Neural cell (in vitro differentiated cells): ENCODE data around the gene ADRB1. TPM values are rescaled to one million over a fixed set of nuclear protein-coding genes. Genes with fewer than 3 reads are reported as not detected.

Experiments
- H2AFZ ChIP-seq: fragments of 200-600, 300-800 bp; sonication (generic), shearing (Covaris generic); 2 replicates; pipeline ENCODE4 v1.6.0; 2014; ENCODE audit warnings: low read depth, mild to moderate bottlenecking, antibody characterized with exemption, low read length, moderate library complexity
- H3F3A ChIP-seq: fragments of 200-600 bp; shearing (Covaris generic); 2 replicates; pipeline ENCODE4 v1.6.1; 2016; ENCODE audit warnings: mild to moderate bottlenecking, moderate library complexity, mixed read lengths, antibody characterized with exemption, low read length; ENCODE audit not compliant: insufficient read depth, poor library complexity, severe bottlenecking
- H3K27ac ChIP-seq: fragments of 200-600, 300-800 bp; sonication (generic), shearing (Covaris generic); 2 replicates; pipeline ENCODE4 v1.5.1; 2014; ENCODE audit warnings: mild to moderate bottlenecking, low read length, moderate library complexity
- H3K27me3 ChIP-seq: fragments of 300-800, 200-600 bp; sonication (generic), shearing (Covaris generic); 2 replicates; pipeline ENCODE4 v1.6.0; 2014; ENCODE audit warnings: mild to moderate bottlenecking, low read depth, low read length, moderate library complexity; ENCODE audit not compliant: insufficient read depth
- H3K36me3 ChIP-seq: fragments of 300-800, 200-600 bp; sonication (generic), shearing (Covaris generic); 2 replicates; pipeline ENCODE4 v1.5.1; 2014; ENCODE audit warnings: mild to moderate bottlenecking, antibody characterized with exemption, low read length, moderate library complexity; ENCODE audit not compliant: insufficient read depth
- H3K4me2 ChIP-seq: fragments of 300-800, 200-600 bp; sonication (generic), shearing (Covaris generic); 2 replicates; pipeline ENCODE4 v1.6.0; 2014; ENCODE audit warnings: mild to moderate bottlenecking, low read length
- H3K4me3 ChIP-seq: fragments of 300-800, 200-600 bp; sonication (generic), shearing (Covaris generic); 2 replicates; pipeline ENCODE4 v1.5.1; 2014; ENCODE audit warnings: mild to moderate bottlenecking, low read length, moderate library complexity
- H3K79me2 ChIP-seq: fragments of 200-600 bp; shearing (Covaris generic); replicated peaks from 2 replicates; pipeline ENCODE4 v1.6.0; 2014; ENCODE audit warnings: mild to moderate bottlenecking, low read length, moderate library complexity; ENCODE audit not compliant: insufficient read depth
- H3K9ac ChIP-seq: fragments of 300-800, 200-600 bp; sonication (generic), shearing (Covaris generic); 2 replicates; pipeline ENCODE4 v1.6.1; 2016; ENCODE audit warnings: mild to moderate bottlenecking, low read length, mixed read lengths
- H3K9me2 ChIP-seq: fragments of 200-600 bp; shearing (Covaris generic); 2 replicates; pipeline ENCODE4 v1.6.1; 2016; ENCODE audit warnings: mild to moderate bottlenecking, low read length, mixed read lengths; ENCODE audit not compliant: insufficient read depth
- H3K9me3 ChIP-seq: fragments of 200-600, 300-800 bp; sonication (generic), shearing (Covaris generic); 2 replicates; pipeline ENCODE4 v1.6.1; 2016; ENCODE audit warnings: mild to moderate bottlenecking, mixed run types, low read length, moderate library complexity, mixed read lengths
- H4K20me1 ChIP-seq: fragments of 200-600 bp; shearing (Covaris generic); 2 replicates; pipeline ENCODE4 v1.6.1; 2016; ENCODE audit warnings: mild to moderate bottlenecking, mixed run types; ENCODE audit not compliant: insufficient read depth
- CTCF ChIP-seq: fragments of 450-650 bp; IDR thresholded peaks from 2 replicates; pipeline ENCODE4 v1.5.1; 2014; ENCODE audit warnings: antibody characterized with exemption, mild to moderate bottlenecking, moderate library complexity; ENCODE audit not compliant: poor library complexity, severe bottlenecking
- EP300 ChIP-seq: fragments of 450-650 bp; conservative IDR thresholded peaks from 2 replicates; pipeline ENCODE4 v1.6.1; 2014; ENCODE audit warnings: antibody characterized with exemption, mild to moderate bottlenecking, moderate library complexity; ENCODE audit not compliant: poor library complexity, severe bottlenecking
- EZH2 ChIP-seq: fragments of 200-600, 300-800 bp; shearing (Covaris generic), sonication (generic); IDR thresholded peaks from 2 replicates; pipeline ENCODE4 v1.6.1; 2014; ENCODE audit warnings: antibody characterized with exemption, low read length, borderline replicate concordance, mild to moderate bottlenecking; ENCODE audit not compliant: insufficient read depth, poor library complexity, severe bottlenecking
- MXI1 ChIP-seq: fragments of 450-650 bp; conservative IDR thresholded peaks from 2 replicates; pipeline ENCODE4 v1.6.1; 2014; ENCODE audit warnings: antibody characterized with exemption, mild to moderate bottlenecking; ENCODE audit not compliant: poor library complexity, severe bottlenecking
- POLR2AphosphoS5 ChIP-seq: IDR thresholded peaks from 2 replicates; pipeline ENCODE4 v1.6.1; 2012
- RAD21 ChIP-seq: fragments of 450-650 bp; conservative IDR thresholded peaks from 2 replicates; pipeline ENCODE4 v1.6.1; 2014; ENCODE audit warnings: antibody characterized with exemption, mild to moderate bottlenecking, moderate library complexity
- SMC3 ChIP-seq: fragments of 450-650 bp; conservative IDR thresholded peaks from 2 replicates; pipeline ENCODE4 v1.6.1; 2014; ENCODE audit warnings: antibody characterized with exemption, mild to moderate bottlenecking, moderate library complexity; ENCODE audit not compliant: poor library complexity
- TAF1 ChIP-seq: IDR thresholded peaks from 2 replicates; pipeline ENCODE4 v1.6.1; 2012; ENCODE audit warnings: low read depth
- polyA plus RNA-seq: library from polyadenylated mRNA; depleted of rRNA; stranded (reverse); fragments of >200 nt; gene quantifications from 2 replicates; pipeline ENCODE4 v1.2.3, GENCODE V29; 2014
- TF ChIP-seq, protein P1 (sequence below): IDR thresholded peaks from 2 replicates; pipeline ENCODE4 v1.6.1; 2012; ENCODE audit warnings: borderline replicate concordance

Gene ADRB1
- polyA plus RNA-seq, 1 donor from 2014 or later: not detected

GRCh38 chr10:114045136-114046086, 1.7 kb downstream of the ADRB1 start:
- no peak overlapping the region for H3K9ac ChIP-seq
- no peaks in the 10 kb centered on the region for H3K79me2 ChIP-seq
- no peaks in the 10 kb centered on the region for H3K9me3 ChIP-seq
- H3F3A ChIP-seq: no peaks in the 10 kb centered on the region
- no peak overlapping the region for H3K4me3 ChIP-seq
- H2AFZ ChIP-seq: no peak overlapping the region
- no peak overlapping the region for H3K27ac ChIP-seq
- H3K4me2 ChIP-seq: no peak overlapping the region
- no peaks in the 10 kb centered on the region for H3K9me2 ChIP-seq
- H4K20me1 ChIP-seq: no peaks in the 10 kb centered on the region
- TF ChIP-seq EZH2: no peak
- TF ChIP-seq, protein P1, sequence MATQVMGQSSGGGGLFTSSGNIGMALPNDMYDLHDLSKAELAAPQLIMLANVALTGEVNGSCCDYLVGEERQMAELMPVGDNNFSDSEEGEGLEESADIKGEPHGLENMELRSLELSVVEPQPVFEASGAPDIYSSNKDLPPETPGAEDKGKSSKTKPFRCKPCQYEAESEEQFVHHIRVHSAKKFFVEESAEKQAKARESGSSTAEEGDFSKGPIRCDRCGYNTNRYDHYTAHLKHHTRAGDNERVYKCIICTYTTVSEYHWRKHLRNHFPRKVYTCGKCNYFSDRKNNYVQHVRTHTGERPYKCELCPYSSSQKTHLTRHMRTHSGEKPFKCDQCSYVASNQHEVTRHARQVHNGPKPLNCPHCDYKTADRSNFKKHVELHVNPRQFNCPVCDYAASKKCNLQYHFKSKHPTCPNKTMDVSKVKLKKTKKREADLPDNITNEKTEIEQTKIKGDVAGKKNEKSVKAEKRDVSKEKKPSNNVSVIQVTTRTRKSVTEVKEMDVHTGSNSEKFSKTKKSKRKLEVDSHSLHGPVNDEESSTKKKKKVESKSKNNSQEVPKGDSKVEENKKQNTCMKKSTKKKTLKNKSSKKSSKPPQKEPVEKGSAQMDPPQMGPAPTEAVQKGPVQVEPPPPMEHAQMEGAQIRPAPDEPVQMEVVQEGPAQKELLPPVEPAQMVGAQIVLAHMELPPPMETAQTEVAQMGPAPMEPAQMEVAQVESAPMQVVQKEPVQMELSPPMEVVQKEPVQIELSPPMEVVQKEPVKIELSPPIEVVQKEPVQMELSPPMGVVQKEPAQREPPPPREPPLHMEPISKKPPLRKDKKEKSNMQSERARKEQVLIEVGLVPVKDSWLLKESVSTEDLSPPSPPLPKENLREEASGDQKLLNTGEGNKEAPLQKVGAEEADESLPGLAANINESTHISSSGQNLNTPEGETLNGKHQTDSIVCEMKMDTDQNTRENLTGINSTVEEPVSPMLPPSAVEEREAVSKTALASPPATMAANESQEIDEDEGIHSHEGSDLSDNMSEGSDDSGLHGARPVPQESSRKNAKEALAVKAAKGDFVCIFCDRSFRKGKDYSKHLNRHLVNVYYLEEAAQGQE: no peak
- TF ChIP-seq EP300: no peak
- TF ChIP-seq MXI1: no peak
- no peak for TF ChIP-seq TAF1
- no peak for TF ChIP-seq SMC3
- no peak for TF ChIP-seq POLR2AphosphoS5
- TF ChIP-seq RAD21: no peak
- TF ChIP-seq CTCF: no peak
- H3K36me3 ChIP-seq: no peaks in the 10 kb centered on the region
- H3K27me3 ChIP-seq: peaks cover 91% of the 10 kb centered on the region

GRCh38 chr10:114046087-114046458, 2.4 kb downstream of the ADRB1 start:
- TF ChIP-seq, protein P1: no peak
- TF ChIP-seq EP300 (no peak), RAD21 (no peak), TAF1 (no peak), MXI1 (no peak), CTCF (no peak), POLR2AphosphoS5 (no peak), SMC3 (no peak), EZH2 (no peak)
- Histone ChIP-seq H3K79me2 (no peaks in the 10 kb centered on the region), H3K9ac (no peak overlapping the region), H3K27me3 (peaks cover 85% of the 10 kb centered on the region), H3K4me3 (no peak overlapping the region), H3K4me2 (no peak overlapping the region), H3K9me3 (no peaks in the 10 kb centered on the region), H2AFZ (no peak overlapping the region), H3K27ac (no peak overlapping the region), H4K20me1 (no peaks in the 10 kb centered on the region), H3F3A (no peaks in the 10 kb centered on the region), H3K36me3 (no peaks in the 10 kb centered on the region), H3K9me2 (no peaks in the 10 kb centered on the region)
